Mesodermal cell (in vitro differentiated cells): ENCODE measurements around the gene UQCRH.
A peak's percentile ranks its signal among the peaks of the same experiment; 100 is the strongest.

Experiments
- H3K27ac ChIP-seq: 2 replicates; pipeline ENCODE4 v1.7.0; 2013; ENCODE audit warnings: mild to moderate bottlenecking, low read depth, low read length, moderate library complexity; ENCODE audit not compliant: severe bottlenecking
- H3K36me3 ChIP-seq: 2 replicates; pipeline ENCODE4 v1.7.1; 2013; ENCODE audit warnings: mild to moderate bottlenecking, low read length, moderate library complexity; ENCODE audit not compliant: control insufficient read depth, insufficient read depth
- H3K4me1 ChIP-seq: one replicate; pipeline ENCODE4 v1.7.1; 2013; ENCODE audit warnings: mild to moderate bottlenecking, low read length; ENCODE audit not compliant: insufficient read depth, control insufficient read depth, poor library complexity, severe bottlenecking
- H3K4me3 ChIP-seq: 2 replicates; pipeline ENCODE4 v1.7.0; 2013; ENCODE audit warnings: low read length, control low read depth, mild to moderate bottlenecking; ENCODE audit not compliant: insufficient read depth, poor library complexity, severe bottlenecking; ENCODE audit errors: extremely low read depth
- H3K9me3 ChIP-seq: 2 replicates; pipeline ENCODE4 v1.7.1; 2013; ENCODE audit warnings: mild to moderate bottlenecking, low read length, moderate library complexity; ENCODE audit not compliant: control insufficient read depth
- WGBS, 2 experiments: methylation state at CpG; one replicate each; pipeline ENCODE4 v1.1.5; 2013; ENCODE audit warnings: missing lambda C conversion rate in 2 of 2; ENCODE audit not compliant: insufficient coverage in 2 of 2; 5-methylcytosine and 5-hydroxymethylcytosine counted together

The UQCRH gene

GRCh38 chr1:46280092-46280491 is 23.4 kb upstream of the UQCRH start:
- H3K27ac ChIP-seq = no peak overlapping the region
- H3K9me3 ChIP-seq = no peaks in the 10 kb centered on the region
- H3K36me3 ChIP-seq = peaks cover 95% of the 10 kb centered on the region
- 100% methylated on average over 2 to 3 of the region's 3 CpGs for WGBS, 2 experiments
- H3K4me3 ChIP-seq = no peak overlapping the region
- no peaks in the 10 kb centered on the region for H3K4me1 ChIP-seq

- Histone ChIP-seq H3K36me3 (peaks cover 97% of the 10 kb centered on the region), H3K4me3 (no peak overlapping the region), H3K9me3 (no peaks in the 10 kb centered on the region), H3K27ac (no peak overlapping the region), H3K4me1 (no peaks in the 10 kb centered on the region)
- WGBS, 2 experiments = 97 to 98% methylated on average over 12 of the region's 14 CpGs
Measured at GRCh38 chr1:46281021-46281420, 22.5 kb upstream of the UQCRH start.

GRCh38 chr1:46284058-46284457 is 19.4 kb upstream of the UQCRH start:
- H3K4me1 ChIP-seq = peaks cover 12% of the 10 kb centered on the region
- no peaks in the 10 kb centered on the region for H3K9me3 ChIP-seq
- peaks cover 74% of the 10 kb centered on the region for H3K36me3 ChIP-seq
- 100% methylated on average over 1 of the region's 1 CpG for WGBS, 2 experiments
- no peak overlapping the region for H3K27ac ChIP-seq
- H3K4me3 ChIP-seq = no peak overlapping the region

- H3K36me3 ChIP-seq = peaks cover 74% of the 10 kb centered on the region
- H3K4me1 ChIP-seq = peaks cover 15% of the 10 kb centered on the region
- no peak overlapping the region for H3K4me3 ChIP-seq
- WGBS, 2 experiments = 92 to 96% methylated on average over 2 to 3 of the region's 3 CpGs
- H3K9me3 ChIP-seq = no peaks in the 10 kb centered on the region
- H3K27ac ChIP-seq = no peak overlapping the region
Measured at GRCh38 chr1:46284597-46285564, 18.6 kb upstream of the UQCRH start.

GRCh38 chr1:46285730-46286477 is 17.6 kb upstream of the UQCRH start:
- H3K4me1 ChIP-seq = peaks cover 15% of the 10 kb centered on the region
- H3K27ac ChIP-seq = no peak overlapping the region
- peaks cover 73% of the 10 kb centered on the region for H3K36me3 ChIP-seq
- no peak overlapping the region for H3K4me3 ChIP-seq
- H3K9me3 ChIP-seq = no peaks in the 10 kb centered on the region
- 92 to 95% methylated on average over 22 to 26 of the region's 27 CpGs for WGBS, 2 experiments

- Histone ChIP-seq H3K4me3 (no peak overlapping the region), H3K36me3 (peaks cover 61% of the 10 kb centered on the region), H3K4me1 (peaks cover 15% of the 10 kb centered on the region), H3K27ac (peak overlapping the region; percentile 49), H3K9me3 (no peaks in the 10 kb centered on the region)
- 86% methylated on average over 1 of the region's 1 CpG; no CpG with 5 or more reads in 1 of the 2 experiments for WGBS, 2 experiments
Measured at GRCh38 chr1:46288485-46289133, 14.9 kb upstream of the UQCRH start.

GRCh38 chr1:46289134-46289494 is 14.4 kb upstream of the UQCRH start:
- WGBS, 2 experiments = 82% methylated on average over 4 of the region's 5 CpGs; no CpG with 5 or more reads in 1 of the 2 experiments
- peaks cover 62% of the 10 kb centered on the region for H3K36me3 ChIP-seq

GRCh38 chr1:46289976-46290375 is 13.5 kb upstream of the UQCRH start:
- peaks cover 15% of the 10 kb centered on the region for H3K4me1 ChIP-seq
- no peak overlapping the region for H3K27ac ChIP-seq
- peaks cover 63% of the 10 kb centered on the region for H3K36me3 ChIP-seq
- no peak overlapping the region for H3K4me3 ChIP-seq
- 70 to 100% methylated on average over 1 to 2 of the region's 4 CpGs for WGBS, 2 experiments
- no peaks in the 10 kb centered on the region for H3K9me3 ChIP-seq

More at GRCh38 chr1:46289134-46289494, 14.4 kb upstream of the UQCRH start:
- Histone ChIP-seq H3K27ac (peak overlapping the region; percentile 49), H3K4me1 (peaks cover 15% of the 10 kb centered on the region), H3K4me3 (no peak overlapping the region), H3K9me3 (no peaks in the 10 kb centered on the region)

- Histone ChIP-seq H3K4me1 (peaks cover 6% of the 10 kb centered on the region), H3K4me3 (no peak overlapping the region), H3K36me3 (peaks cover 68% of the 10 kb centered on the region), H3K9me3 (no peaks in the 10 kb centered on the region), H3K27ac (no peak overlapping the region)
- WGBS, 2 experiments = 90 to 100% methylated on average over 1 to 2 of the region's 2 CpGs
Measured at GRCh38 chr1:46295306-46295705, 8.2 kb upstream of the UQCRH start.

- H3K4me1 ChIP-seq = peaks cover 13% of the 10 kb centered on the region
- peaks cover 53% of the 10 kb centered on the region for H3K36me3 ChIP-seq
- no peaks in the 10 kb centered on the region for H3K9me3 ChIP-seq
- H3K27ac ChIP-seq = no peak overlapping the region
- H3K4me3 ChIP-seq = no peak overlapping the region
Measured at GRCh38 chr1:46298387-46298786, 5.1 kb upstream of the UQCRH start.
